Measurements from ENCODE around the gene ATAT1.

ATAT1 gene

DNA sequence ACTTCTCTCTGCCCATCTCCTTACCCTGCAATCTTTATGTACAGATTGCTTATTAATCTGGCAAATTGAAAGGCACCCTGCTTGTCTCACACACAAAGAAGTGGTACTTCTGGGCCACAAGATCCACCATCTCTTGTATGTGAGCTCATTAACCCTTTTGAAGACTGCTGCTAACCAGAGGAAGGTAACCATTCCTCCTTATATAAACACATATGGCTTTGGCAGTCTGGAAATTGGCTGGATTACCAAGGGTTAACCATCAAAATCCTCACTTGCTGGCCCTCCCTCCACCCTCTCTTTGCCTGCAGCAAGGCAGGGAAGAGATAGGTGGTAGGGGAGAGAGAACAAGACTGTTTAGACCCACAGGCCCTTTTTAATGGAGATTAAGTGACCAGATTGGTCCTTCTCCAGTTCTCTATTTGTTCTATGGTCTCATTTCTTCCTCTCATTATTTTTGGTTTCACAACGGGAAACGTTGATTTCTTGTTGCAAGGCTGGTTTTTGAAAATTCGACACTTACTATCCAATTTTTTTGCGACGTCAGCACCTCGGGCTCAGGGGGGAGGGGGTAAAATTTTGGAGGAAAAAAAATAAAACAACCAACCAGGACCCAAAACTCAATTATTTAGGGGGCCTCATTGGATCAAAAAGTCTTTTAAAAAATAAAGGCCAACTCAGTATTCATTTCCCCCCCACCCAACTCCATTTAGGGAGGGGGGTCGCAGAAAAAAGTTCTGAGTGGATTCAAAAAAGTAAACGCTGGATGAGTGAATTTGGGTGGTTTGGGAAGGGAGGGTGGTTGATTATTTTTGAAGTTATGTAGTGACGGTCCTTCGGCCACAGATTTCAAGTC is 10.5 kb upstream of the ATAT1 start:
- in situ Hi-C loops (cut with MboI; ENCODE audit: low sequenced_read_pairs, unreplicated experiment), result no loop called here
- DNase-seq (ENCODE audit: low spot score), result no peak
- no peak for TF ChIP-seq CTCF (IDR thresholded peaks at IDR 0.05; ENCODE audit: borderline replicate concordance, control extremely low read depth, extremely low read depth, insufficient read depth, missing control alignments)

DNA sequence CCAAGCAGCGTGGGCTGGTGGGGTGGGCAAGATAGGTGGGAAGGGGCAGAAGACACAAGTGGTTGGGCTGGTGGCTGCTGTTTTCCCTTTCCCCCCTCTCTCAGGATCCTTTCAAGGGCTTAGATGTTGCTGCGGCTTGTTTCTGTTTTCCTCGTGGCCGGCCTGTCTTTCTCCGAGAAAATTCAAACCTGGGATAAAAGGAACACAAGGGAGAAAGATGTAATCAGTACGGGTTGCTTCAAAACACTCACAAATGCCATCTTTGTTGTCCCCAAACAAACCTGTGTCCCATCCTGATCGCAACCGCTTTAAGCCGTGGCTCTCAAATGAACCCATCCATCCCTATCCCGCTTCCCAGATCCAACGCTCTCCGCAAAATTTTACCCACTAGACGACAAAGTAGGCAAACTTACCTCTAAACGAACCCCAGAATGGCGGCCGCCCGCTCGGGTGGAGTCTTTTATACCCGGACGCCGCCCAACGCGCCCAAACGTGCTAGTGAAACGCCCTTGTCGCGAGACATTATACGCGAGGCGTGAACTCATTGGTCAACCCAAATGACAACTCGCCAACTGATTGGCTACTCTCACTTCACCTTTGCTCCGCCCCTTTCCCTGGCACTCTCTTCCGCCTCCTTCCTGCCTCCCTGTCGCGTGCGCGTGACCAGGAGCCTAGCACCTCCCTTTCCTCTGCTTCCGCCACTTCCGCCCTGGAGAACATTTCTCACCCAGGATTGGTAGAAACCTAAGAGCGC is 9.7 kb upstream of the ATAT1 start, which contains the start of gene PPP1R10:
Gene PPP1R10, minus strand, starts transcription at position 433 of the 754 bp plus-strand sequence. CDS start 7,299 bp downstream, outside the sequence.
- no peak for TF ChIP-seq CTCF (IDR thresholded peaks at IDR 0.05; ENCODE audit: borderline replicate concordance, control extremely low read depth, extremely low read depth, insufficient read depth, missing control alignments)
- in situ Hi-C loops (cut with MboI; ENCODE audit: low sequenced_read_pairs, unreplicated experiment), result no loop called here
- DNase-seq (ENCODE audit: low spot score), result peak; percentile 93

GRCh38 chr6:30617565-30618269 is 9.0 kb upstream of the ATAT1 start, which contains the start of gene MRPS18B:
TSS of gene MRPS18B (plus strand) at chr6:30617840. CDS start at chr6:30617866, 26 bp downstream.
- DNase-seq (ENCODE audit: low spot score), result peak; percentile 87
- in situ Hi-C loops (cut with MboI; ENCODE audit: low sequenced_read_pairs, unreplicated experiment), result no loop called here
- no peak for TF ChIP-seq CTCF (IDR thresholded peaks at IDR 0.05; ENCODE audit: borderline replicate concordance, control extremely low read depth, extremely low read depth, insufficient read depth, missing control alignments)

DNA sequence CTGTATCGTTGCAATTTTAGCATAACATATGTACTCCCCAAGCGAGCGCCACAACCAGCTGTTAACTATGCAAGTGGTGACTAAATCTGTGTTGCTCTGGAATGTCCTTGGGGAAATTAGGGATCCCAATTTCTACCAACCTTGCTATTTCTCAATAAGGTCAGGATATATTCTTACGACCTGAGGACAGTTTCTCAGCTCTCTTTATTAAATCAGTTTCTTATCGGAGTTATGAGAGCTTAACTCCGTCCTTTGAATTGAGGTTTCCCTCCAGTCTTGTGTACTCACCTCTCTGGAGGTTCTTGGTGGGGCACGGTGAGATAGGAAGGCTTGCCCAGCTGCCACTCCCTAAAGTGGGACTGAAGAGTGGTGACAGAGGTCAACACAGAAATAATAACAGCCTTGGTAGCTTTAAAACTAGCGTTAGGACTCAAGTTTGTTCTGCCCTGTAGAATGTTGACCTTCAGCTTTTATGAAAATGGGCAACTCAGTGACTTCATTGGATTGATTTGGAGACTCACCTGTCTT is 8.3 kb upstream of the ATAT1 start:
- in situ Hi-C loops (cut with MboI; ENCODE audit: low sequenced_read_pairs, unreplicated experiment), result no loop called here
- TF ChIP-seq CTCF (IDR thresholded peaks at IDR 0.05; ENCODE audit: borderline replicate concordance, control extremely low read depth, extremely low read depth, insufficient read depth, missing control alignments), result no peak
- DNase-seq (ENCODE audit: low spot score), result no peak

- in situ Hi-C loops (cut with MboI; ENCODE audit: low sequenced_read_pairs, unreplicated experiment), result no loop called here
- TF ChIP-seq CTCF (IDR thresholded peaks at IDR 0.05; ENCODE audit: borderline replicate concordance, control extremely low read depth, extremely low read depth, insufficient read depth, missing control alignments), result no peak
- DNase-seq (ENCODE audit: low spot score), result no peak
Measured at GRCh38 chr6:30619561-30619960, 7.1 kb upstream of the ATAT1 start.

- in situ Hi-C loops (cut with MboI; ENCODE audit: low sequenced_read_pairs, unreplicated experiment), result no loop called here
- TF ChIP-seq CTCF (IDR thresholded peaks at IDR 0.05; ENCODE audit: borderline replicate concordance, control extremely low read depth, extremely low read depth, insufficient read depth, missing control alignments), result no peak
- DNase-seq (ENCODE audit: low spot score), result no peak
Measured at GRCh38 chr6:30625511-30625910, 1.2 kb upstream of the ATAT1 start.

Data from GM13976 (cell line).